Uterus (tissue), 2 donors: ENCODE data around the gene ECT2L.

Source experiments
- CTCF ChIP-seq, 4 experiments: fragments of 200-600 bp in 2 of 4; fragments of 450-650 bp in 2 of 4; sonication (generic) in 2 of 4; IDR thresholded peaks; one replicate each; pipeline ENCODE4 v1.5.1; 2016 to 2019; ENCODE audit warnings: antibody characterized with exemption in 4 of 4, mild to moderate bottlenecking in 2 of 4, moderate library complexity in 1 of 4
- POLR2A ChIP-seq, 2 donors: fragments of 450-650 bp; IDR thresholded peaks; one replicate each; pipeline ENCODE4 v1.6.1; 2016; ENCODE audit warnings: antibody characterized with exemption in 2 of 2, mild to moderate bottlenecking in 1 of 2, moderate library complexity in 1 of 2

- no peak for TF ChIP-seq POLR2A (IDR thresholded peaks at IDR 0.05)
- no peak for TF ChIP-seq CTCF (IDR thresholded peaks at IDR 0.05)
Observed at GRCh38 chr6:138926579-138926978, 130.7 kb downstream of the ECT2L start.
